PC-3 (cell line): ENCODE results near the gene SALL2. TPM values are rescaled to one million over a fixed set of nuclear protein-coding genes. Genes with fewer than 3 reads are reported as not detected.
A peak's percentile ranks its signal among the peaks of the same experiment; 100 is the strongest.

Experiments used
- ATAC-seq: fragments of 200-7000 bp; cut with Tn5 transposase; 2 replicates; pipeline ENCODE4 v1.9.1; 2020; ENCODE audit warnings: mild to moderate bottlenecking, moderate library complexity
- BruUV-seq: library from RNA; stranded (reverse); fragments of 400-500 nt; replicated peaks from 2 replicates; lab custom pipeline; 2021; lab: Mats Ljungman, UMichigan
- CTCF ChIA-PET: fragments of 300-600 bp; sonication (Branson Sonifier 250); formaldehyde crosslinking; loops from one replicate; lab custom pipeline; 2022; ENCODE audit warnings: antibody characterized with exemption; lab: Charles Lee
- POLR2A ChIA-PET: fragments of 300-600 bp; sonication (Branson Sonifier 250); formaldehyde crosslinking; loops from one replicate; lab custom pipeline; 2022; ENCODE audit warnings: antibody characterized with exemption; ENCODE audit not compliant: unreplicated experiment; lab: Charles Lee
- DNase-seq: peaks from one replicate; pipeline ENCODE4 v3.0.0-alpha.2; 2015
- H2AFZ ChIP-seq: fragments of 300-600 bp; sonication (generic); 2 replicates; pipeline ENCODE4 v1.6.0; 2016; ENCODE audit warnings: antibody characterized with exemption, low read length
- H3F3A ChIP-seq: fragments of 300-600 bp; sonication (generic); one replicate; pipeline ENCODE4 v1.6.0; 2017; ENCODE audit warnings: antibody characterized with exemption, low read length, control low read depth, mild to moderate bottlenecking; ENCODE audit not compliant: unreplicated experiment
- H3K27ac ChIP-seq: fragments of 300-600 bp; sonication (generic); 2 replicates; pipeline ENCODE4 v1.5.1; 2016; ENCODE audit warnings: mild to moderate bottlenecking, low read length
- H3K27me3 ChIP-seq: fragments of 300-600 bp; sonication (generic); 2 replicates; pipeline ENCODE4 v1.6.1; 2016; ENCODE audit warnings: low read length, mixed read lengths
- H3K36me3 ChIP-seq: fragments of 300-600 bp; sonication (generic); 2 replicates; pipeline ENCODE4 v1.6.1; 2016; ENCODE audit warnings: low read depth, mixed run types, low read length, mixed read lengths
- H3K4me1 ChIP-seq: fragments of 300-600 bp; sonication (generic); 2 replicates; pipeline ENCODE4 v1.5.1; 2016; ENCODE audit warnings: low read length; ENCODE audit not compliant: insufficient read depth
- H3K4me2 ChIP-seq: fragments of 300-600 bp; sonication (generic); 2 replicates; pipeline ENCODE4 v1.6.0; 2016; ENCODE audit warnings: low read length
- H3K4me3 ChIP-seq: fragments of 300-600 bp; sonication (generic); 2 replicates; pipeline ENCODE4 v1.5.1; 2016; ENCODE audit warnings: mild to moderate bottlenecking, low read length, mixed read lengths
- H3K79me2 ChIP-seq: fragments of 300-600 bp; sonication (generic); 2 replicates; pipeline ENCODE4 v1.6.1; 2017; ENCODE audit warnings: low read length, mixed read lengths
- H3K9ac ChIP-seq: fragments of 300-600 bp; sonication (generic); 2 replicates; pipeline ENCODE4 v1.6.0; 2016; ENCODE audit warnings: mild to moderate bottlenecking, low read length
- H3K9me2 ChIP-seq: fragments of 300-600 bp; sonication (generic); replicated peaks from 2 replicates; pipeline ENCODE4 v1.6.1; 2016; ENCODE audit warnings: mixed run types, low read length, mixed read lengths
- H3K9me3 ChIP-seq: fragments of 300-600 bp; sonication (generic); 2 replicates; pipeline ENCODE4 v1.6.1; 2016; ENCODE audit warnings: low read length, mixed read lengths
- H4K20me1 ChIP-seq: fragments of 300-600 bp; sonication (generic); 2 replicates; pipeline ENCODE4 v1.6.1; 2016; ENCODE audit warnings: low read length, mixed read lengths
- EZH2 ChIP-seq: fragments of 300-600 bp; sonication (generic); IDR thresholded peaks from one replicate; pipeline ENCODE4 v1.6.1; 2017; ENCODE audit warnings: antibody characterized with exemption, mild to moderate bottlenecking, low read length; ENCODE audit not compliant: unreplicated experiment
- EZH2phosphoT487 ChIP-seq: fragments of 300-600 bp; sonication (generic); IDR thresholded peaks from 2 replicates; pipeline ENCODE4 v1.6.1; 2018; ENCODE audit warnings: mild to moderate bottlenecking, antibody characterized with exemption, low read length, borderline replicate concordance
- intact Hi-C: fragments of 100-400 bp; cut with micrococcal nuclease; formaldehyde crosslinking; loops from 2 replicates; pipeline ENCODE4 v1.9.0; 2023
- total RNA-seq: library from RNA; depleted of rRNA; stranded (reverse); fragments of >200 nt; gene quantifications from 2 replicates; pipeline ENCODE4 v1.2.3, GENCODE V29; 2014
- TF ChIP-seq, protein P1 (sequence below): fragments of 300-600 bp; sonication (generic); conservative IDR thresholded peaks from 2 replicates; pipeline ENCODE4 v1.5.1; 2017; ENCODE audit warnings: antibody characterized with exemption, low read depth, mild to moderate bottlenecking, low read length

The SALL2 gene
- total RNA-seq, 1 experiment from 2014 or later, result 4.1 TPM

DNA sequence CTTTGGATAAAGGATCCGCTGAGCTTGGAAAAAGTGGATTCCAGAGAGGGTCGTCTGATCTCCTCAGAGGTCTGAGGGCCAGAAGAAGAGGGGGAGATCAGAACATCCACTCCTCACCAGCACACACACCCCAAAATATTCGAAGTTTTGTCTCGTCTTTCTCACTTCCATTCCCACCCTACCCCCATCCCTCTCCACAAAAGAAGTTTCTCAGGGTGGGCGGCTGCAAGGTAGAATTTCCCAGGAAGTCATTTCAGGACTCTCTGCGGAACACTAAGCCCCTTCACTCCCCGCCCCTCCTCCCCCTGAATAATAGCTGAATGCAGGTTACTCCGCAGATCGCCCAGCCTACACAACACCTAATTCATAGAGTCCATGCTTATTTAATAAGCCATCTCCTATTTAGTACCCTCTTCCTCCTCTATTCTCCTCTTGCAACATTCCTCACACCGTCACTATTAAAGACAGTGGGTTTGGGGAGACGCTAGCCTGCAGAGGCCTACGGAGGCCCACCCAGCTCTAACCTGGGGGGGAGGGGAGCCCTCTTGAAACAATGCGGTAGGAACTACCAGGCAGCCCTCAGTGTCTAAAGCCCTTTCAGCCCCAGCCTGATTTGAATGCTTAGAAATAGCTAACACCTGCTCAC is 649 bp upstream of the SALL2 start:
- H3K4me1 ChIP-seq, result peaks cover 20% of the 10 kb centered on the region
- TF ChIP-seq EZH2phosphoT487 (no peak), EZH2 (no peak)
- TF ChIP-seq, protein P1, sequence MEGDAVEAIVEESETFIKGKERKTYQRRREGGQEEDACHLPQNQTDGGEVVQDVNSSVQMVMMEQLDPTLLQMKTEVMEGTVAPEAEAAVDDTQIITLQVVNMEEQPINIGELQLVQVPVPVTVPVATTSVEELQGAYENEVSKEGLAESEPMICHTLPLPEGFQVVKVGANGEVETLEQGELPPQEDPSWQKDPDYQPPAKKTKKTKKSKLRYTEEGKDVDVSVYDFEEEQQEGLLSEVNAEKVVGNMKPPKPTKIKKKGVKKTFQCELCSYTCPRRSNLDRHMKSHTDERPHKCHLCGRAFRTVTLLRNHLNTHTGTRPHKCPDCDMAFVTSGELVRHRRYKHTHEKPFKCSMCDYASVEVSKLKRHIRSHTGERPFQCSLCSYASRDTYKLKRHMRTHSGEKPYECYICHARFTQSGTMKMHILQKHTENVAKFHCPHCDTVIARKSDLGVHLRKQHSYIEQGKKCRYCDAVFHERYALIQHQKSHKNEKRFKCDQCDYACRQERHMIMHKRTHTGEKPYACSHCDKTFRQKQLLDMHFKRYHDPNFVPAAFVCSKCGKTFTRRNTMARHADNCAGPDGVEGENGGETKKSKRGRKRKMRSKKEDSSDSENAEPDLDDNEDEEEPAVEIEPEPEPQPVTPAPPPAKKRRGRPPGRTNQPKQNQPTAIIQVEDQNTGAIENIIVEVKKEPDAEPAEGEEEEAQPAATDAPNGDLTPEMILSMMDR, result no peak
- 0 out of 2 replicates have a peak overlapping the region, but pooled peaks have one; percentile 51 for H3K9ac ChIP-seq
- no peak for ATAC-seq
- peak overlapping the region; percentile 90 for H3K4me2 ChIP-seq
- H3K36me3 ChIP-seq, result no peaks in the 10 kb centered on the region
- H2AFZ ChIP-seq, result peak overlapping the region; percentile 95
- DNase-seq, result no peak
- intact Hi-C loops, result loop anchor here (1.0 kb wide), 1 partner anchor 31 kb away; no protein-coding TSS in a partner anchor
- no peaks in the 10 kb centered on the region for H3K79me2 ChIP-seq
- no peaks in the 10 kb centered on the region for H3K9me2 ChIP-seq
- ChIA-PET CTCF (interaction anchor here (0.7 to 1.0 kb wide), 2 partner anchors 16 to 28 kb away, joined by 3 to 9 read pairs (median 5); partner anchors contain the start of gene METTL3), POLR2A (interaction anchor here (0.9 to 1.2 kb wide), 2 partner anchors 15 to 29 kb away, joined by 3 to 4 read pairs; partner anchors contain the start of gene METTL3)
- no peaks in the 10 kb centered on the region for H3K27me3 ChIP-seq
- H3F3A ChIP-seq, result no peaks in the 10 kb centered on the region
- H4K20me1 ChIP-seq, result no peaks in the 10 kb centered on the region
- H3K9me3 ChIP-seq, result no peaks in the 10 kb centered on the region
- H3K27ac ChIP-seq, result no peak overlapping the region
- BruUV-seq, result no TSS peak
- peak overlapping the region; percentile 85 for H3K4me3 ChIP-seq

DNA sequence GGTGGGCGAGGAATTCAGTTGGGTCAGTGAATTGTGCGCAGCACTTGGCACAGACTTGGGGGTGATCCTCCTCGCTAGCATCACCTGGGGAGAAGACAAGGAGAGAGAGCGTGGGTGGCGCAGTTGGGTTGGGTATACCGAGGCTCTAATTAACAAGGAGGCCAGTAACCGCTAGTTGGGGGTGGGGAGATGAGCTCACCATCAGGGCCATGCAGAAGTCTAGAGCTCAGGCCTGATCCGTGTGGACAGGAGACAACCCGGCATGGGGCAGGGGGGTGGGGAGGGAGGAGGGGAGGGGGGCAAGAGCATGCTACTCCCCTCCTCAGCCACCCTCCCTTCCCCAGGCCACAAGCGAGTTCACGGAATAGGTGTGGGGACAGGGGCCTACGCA is 580 bp downstream of the SALL2 start:
- DNase-seq (no peak), ATAC-seq (peak; percentile 10; the same call in 1 of the 2 replicates)
- Histone ChIP-seq H3K9ac (peak overlapping the region; percentile 51; the same call in 1 of the 2 replicates), H3K4me2 (peak overlapping the region; percentile 90), H3K4me1 (peaks cover 20% of the 10 kb centered on the region), H3K79me2 (no peaks in the 10 kb centered on the region), H3K36me3 (no peaks in the 10 kb centered on the region), H3K27ac (no peak overlapping the region), H3K9me3 (no peaks in the 10 kb centered on the region), H3K9me2 (no peaks in the 10 kb centered on the region), H3F3A (no peaks in the 10 kb centered on the region), H3K27me3 (no peaks in the 10 kb centered on the region), H2AFZ (peak overlapping the region; percentile 95; the same call in 1 of the 2 replicates), H4K20me1 (no peaks in the 10 kb centered on the region), H3K4me3 (peak overlapping the region; percentile 85)
- BruUV-seq, result TSS peak; percentile 41
- TF ChIP-seq EZH2 (no peak), EZH2phosphoT487 (no peak)
- TF ChIP-seq, protein P1, result no peak
- intact Hi-C loops, result no loop called here
- POLR2A ChIA-PET, result interaction anchor here (0.6 to 1.2 kb wide), 4 partner anchors 12 to 1070 kb away, joined by 3 to 5 read pairs (median 4); partner anchors contain the start of gene METTL3
- CTCF ChIA-PET, result no interaction called here
